HepG2 (cell line): ENCODE results near the gene GLE1. TPM values are rescaled to one million over a fixed set of nuclear protein-coding genes. Genes with fewer than 3 reads are reported as not detected.

Experiments used
- CBX2 ChIP-seq, 2 experiments: fragments of 200-600 bp in 1 of 2; sonication (generic); formaldehyde crosslinking in 1 of 2; IDR thresholded peaks; 2 replicates each; pipeline versions ENCODE4 v1.7.0 to v1.8.1; 2018 to 2022; ENCODE audit warnings: low read depth in 2 of 2, low read length in 1 of 2, mild to moderate bottlenecking in 1 of 2, missing genetic modification reagents in 1 of 2
- CENPBD1 ChIP-seq: sonication (generic); formaldehyde crosslinking; IDR thresholded peaks from 2 replicates; pipeline ENCODE4 v1.8.0; 2022; ENCODE audit warnings: missing genetic modification reagents, low read depth, mild to moderate bottlenecking, borderline replicate concordance
- E2F1 ChIP-seq: sonication (generic); formaldehyde crosslinking; IDR thresholded peaks from 2 replicates; pipeline ENCODE4 v1.5.0; 2020; ENCODE audit warnings: missing genetic modification reagents
- ELF4 ChIP-seq: sonication (generic); formaldehyde crosslinking; IDR thresholded peaks from 2 replicates; pipeline ENCODE4 v1.5.0; 2020; ENCODE audit warnings: missing genetic modification reagents, mild to moderate bottlenecking, moderate library complexity, borderline replicate concordance
- IRF9 ChIP-seq: sonication (generic); formaldehyde crosslinking; IDR thresholded peaks from 2 replicates; pipeline ENCODE4 v1.8.0; 2022; ENCODE audit warnings: missing genetic modification reagents, mild to moderate bottlenecking, borderline replicate concordance
- KDM3A ChIP-seq: IDR thresholded peaks from 2 replicates; pipeline ENCODE4 v1.6.1; 2018; ENCODE audit warnings: low read depth, missing compliant biosample characterization
- MAFG ChIP-seq: sonication (generic); formaldehyde crosslinking; IDR thresholded peaks from 2 replicates; pipeline ENCODE4 v1.5.1; 2020; ENCODE audit warnings: mild to moderate bottlenecking, missing genetic modification reagents
- MBNL3 ChIP-seq: fragments of 250-450 bp; sonication (Bioruptor Pico); conservative IDR thresholded peaks from 2 replicates; pipeline ENCODE4 v1.8.0; 2022; ENCODE audit warnings: mild to moderate bottlenecking, inconsistent platforms
- MYPOP ChIP-seq: sonication (generic); formaldehyde crosslinking; IDR thresholded peaks from 2 replicates; pipeline ENCODE4 v1.8.1; 2023; ENCODE audit warnings: mild to moderate bottlenecking, moderate library complexity, missing genetic modification reagents
- PAX8 ChIP-seq: sonication (generic); formaldehyde crosslinking; IDR thresholded peaks from 2 replicates; pipeline ENCODE4 v1.8.0; 2022; ENCODE audit warnings: mild to moderate bottlenecking, missing genetic modification reagents, borderline replicate concordance
- PHF5A ChIP-seq: IDR thresholded peaks from one replicate; pipeline ENCODE4 v1.6.1; 2018; ENCODE audit warnings: low read depth, missing genetic modification reagents; ENCODE audit not compliant: unreplicated experiment
- PTBP1 ChIP-seq: fragments of 200-400 bp; formaldehyde crosslinking; IDR thresholded peaks from 2 replicates; pipeline ENCODE4 v1.6.1; 2018; ENCODE audit warnings: low read length, low read depth; ENCODE audit not compliant: poor library complexity, severe bottlenecking
- RFXANK ChIP-seq: IDR thresholded peaks from 2 replicates; pipeline ENCODE4 v1.6.1; 2016
- SNRNP70 ChIP-seq: fragments of 200-400 bp; formaldehyde crosslinking; IDR thresholded peaks from 2 replicates; pipeline ENCODE4 v1.6.1; 2017; ENCODE audit warnings: mild to moderate bottlenecking, low read depth, low read length, moderate library complexity
- SP5 ChIP-seq: IDR thresholded peaks from 2 replicates; pipeline ENCODE4 v1.6.1; 2016; ENCODE audit warnings: low read depth, borderline replicate concordance
- YEATS2 ChIP-seq: sonication (generic); formaldehyde crosslinking; IDR thresholded peaks from 2 replicates; pipeline ENCODE4 v1.4.0; 2020; ENCODE audit warnings: missing genetic modification reagents, borderline replicate concordance
- ZBTB33 ChIP-seq: sonication (generic); formaldehyde crosslinking; IDR thresholded peaks from 2 replicates; pipeline ENCODE4 v1.4.0; 2020; ENCODE audit warnings: missing genetic modification reagents
- ZMYM4 ChIP-seq: sonication (generic); formaldehyde crosslinking; IDR thresholded peaks from 2 replicates; pipeline ENCODE4 v1.8.1; 2023; ENCODE audit warnings: mild to moderate bottlenecking, missing genetic modification reagents
- ZNF329 ChIP-seq: sonication (generic); formaldehyde crosslinking; IDR thresholded peaks from 2 replicates; pipeline ENCODE4 v1.9.0; 2021; ENCODE audit warnings: low read depth, mild to moderate bottlenecking, missing genetic modification reagents
- ZNF543 ChIP-seq: sonication (generic); formaldehyde crosslinking; IDR thresholded peaks from 2 replicates; pipeline ENCODE4 v1.4.0; 2020; ENCODE audit warnings: mild to moderate bottlenecking, missing genetic modification reagents
- ZNF629 ChIP-seq: sonication (generic); formaldehyde crosslinking; conservative IDR thresholded peaks from 2 replicates; pipeline ENCODE4 v1.5.0; 2020; ENCODE audit warnings: missing genetic modification reagents
- ZNF781 ChIP-seq: sonication (generic); formaldehyde crosslinking; IDR thresholded peaks from 2 replicates; pipeline ENCODE4 v1.5.1; 2020; ENCODE audit warnings: borderline replicate concordance, mild to moderate bottlenecking, missing genetic modification reagents; ENCODE audit errors: not compliant biosample characterization
- ZSCAN22 ChIP-seq: sonication (generic); formaldehyde crosslinking; IDR thresholded peaks from 2 replicates; pipeline ENCODE4 v1.4.0; 2020; ENCODE audit warnings: mild to moderate bottlenecking, missing genetic modification reagents
- polyA plus RNA-seq, 8 experiments: library from polyadenylated mRNA; depleted of rRNA in 3 of 8; stranded (reverse) in 7 of 8; unstranded in 1 of 8; fragments of >200 nt; fragmentation: Illumina TruSeq in 4 of 8; extraction: Trizol in 4 of 8; gene quantifications; 2 replicates each; pipeline versions ENCODE4 v1.2.1 to v1.2.3, GENCODE V29; 2011 to 2016; ENCODE audit warnings: low read depth in 4 of 8, missing spikeins in 1 of 8, mixed read lengths in 1 of 8; ENCODE audit not compliant: insufficient read depth in 1 of 8
- total RNA-seq, 5 experiments: library from RNA; depleted of rRNA; stranded (reverse); fragments of >200 nt; fragmentation: Illumina TruSeq; extraction: Trizol; gene quantifications; 2 replicates each; pipeline ENCODE4 v1.2.3, GENCODE V29; 2016; ENCODE audit warnings: low read depth in 1 of 5

GLE1 gene
- total and polyA plus RNA-seq, 2 of the 13 experiments (the other 11 are each of a cell fraction or from before 2014, with no cell fraction given), result 14.7 to 28.8 TPM

GRCh38 chr9:128504485-128505413 is at the start of gene GLE1 (continued):
- TF ChIP-seq CENPBD1 (CRISPR knock-in tag), result no peak
- TF ChIP-seq YEATS2 (CRISPR knock-in tag), result peak; percentile 87
- no peak for TF ChIP-seq PTBP1
- no peak for TF ChIP-seq ZSCAN22
- TF ChIP-seq KDM3A, result peak; percentile 50; the same call in 1 of the 2 replicates
- peak; percentile 69 for TF ChIP-seq ZMYM4 (CRISPR knock-in tag)
- no peak for TF ChIP-seq PHF5A (CRISPR knock-in tag)
- no peak for TF ChIP-seq ZBTB33 (CRISPR knock-in tag)
- TF ChIP-seq ZNF543, result peak; percentile 86
- peak; percentile 38; the same call in 1 of the 2 replicates for TF ChIP-seq MYPOP
- peak; percentile 63; the same call in 1 of the 2 replicates for TF ChIP-seq ELF4
- peak; percentile 75 for TF ChIP-seq SP5 (CRISPR knock-in tag)
- peak; percentile 96; the same call in 1 of the 2 replicates for TF ChIP-seq IRF9 (CRISPR knock-in tag)
- TF ChIP-seq PAX8, result peak; percentile 46; the same call in 1 of the 2 replicates
- no peak for TF ChIP-seq MBNL3
- TF ChIP-seq ZNF629 (CRISPR knock-in tag), result 0 out of 2 replicates have a peak, but pooled peaks have one; percentile 30
- no peak for TF ChIP-seq CBX2 (IDR thresholded peaks at IDR 0.05; ENCODE audit: low read depth, low read length)
- no peak for TF ChIP-seq CBX2 (CRISPR knock-in tag; IDR thresholded peaks at IDR 0.05; ENCODE audit: low read depth)
- peak; percentile 93 for TF ChIP-seq E2F1 (CRISPR knock-in tag)
- TF ChIP-seq MAFG, result no peak
- no peak for TF ChIP-seq ZNF329 (CRISPR knock-in tag)
- no peak for TF ChIP-seq RFXANK (CRISPR knock-in tag)
- TF ChIP-seq SNRNP70, result no peak
- peak; percentile 33 for TF ChIP-seq ZNF781 (CRISPR knock-in tag)
